IMR-90 (cell line): ENCODE measurements around the gene RBPJL. TPM values are rescaled to one million over a fixed set of nuclear protein-coding genes. Genes with fewer than 3 reads are reported as not detected.

Experiments used
- ATAC-seq: fragments of 200-7000 bp; cut with Tn5 transposase; 2 replicates; pipeline ENCODE4 v1.9.1; 2020; ENCODE audit warnings: low read depth, mild to moderate bottlenecking, moderate library complexity
- BruUV-seq: library from RNA; stranded (reverse); fragments of 400-500 nt; replicated peaks from 2 replicates; lab custom pipeline; 2021; lab: Mats Ljungman, UMichigan
- CTCF ChIA-PET: fragments of 300-600 bp; formaldehyde crosslinking; extraction: SDS; loops from one replicate; lab custom pipeline; 2021; ENCODE audit warnings: antibody characterized with exemption; lab: Yijun Ruan, JAX
- POLR2A ChIA-PET: fragments of 300-600 bp; sonication (Branson Sonifier 250); formaldehyde crosslinking; loops from one replicate; lab custom pipeline; 2022; ENCODE audit warnings: antibody characterized with exemption; ENCODE audit not compliant: unreplicated experiment; lab: Charles Lee
- DNase-seq: peaks from one replicate; pipeline ENCODE4 v3.0.0; 2013
- H2AFZ ChIP-seq: replicated peaks from 2 replicates; pipeline ENCODE3; 2013; ENCODE audit warnings: low read length, mild to moderate bottlenecking; ENCODE audit not compliant: poor library complexity
- H2AK5ac ChIP-seq: 2 replicates; pipeline ENCODE4 v1.6.1; 2013; ENCODE audit warnings: low read depth, low read length, inconsistent platforms
- H2AK9ac ChIP-seq: replicated peaks from 2 replicates; pipeline ENCODE3; 2013; ENCODE audit warnings: mild to moderate bottlenecking, low read depth, low read length, moderate library complexity; ENCODE audit not compliant: poor library complexity
- H2BK120ac ChIP-seq: 2 replicates; pipeline ENCODE4 v1.6.1; 2013; ENCODE audit warnings: low read depth, low read length, inconsistent platforms
- H2BK15ac ChIP-seq: 3 replicates; pipeline ENCODE4 v1.6.1; 2013; ENCODE audit warnings: low read depth, low read length, inconsistent platforms
- H2BK20ac ChIP-seq: 2 replicates; pipeline ENCODE4 v1.6.1; 2013; ENCODE audit warnings: low read depth, mild to moderate bottlenecking, inconsistent platforms, low read length, moderate library complexity
- H2BK5ac ChIP-seq: 2 replicates; pipeline ENCODE4 v1.6.1; 2013; ENCODE audit warnings: mild to moderate bottlenecking, low read depth, low read length, inconsistent platforms; ENCODE audit not compliant: poor library complexity, severe bottlenecking
- H3K14ac ChIP-seq: replicated peaks from 2 replicates; pipeline ENCODE4 v1.6.1; 2013; ENCODE audit warnings: low read depth, low read length, inconsistent platforms
- H3K18ac ChIP-seq: 2 replicates; pipeline ENCODE4 v1.6.1; 2013; ENCODE audit warnings: low read depth, low read length, control low read depth
- H3K23ac ChIP-seq: 2 replicates; pipeline ENCODE4 v1.6.1; 2013; ENCODE audit warnings: low read depth, low read length, inconsistent platforms
- H3K27ac ChIP-seq: 2 replicates; pipeline ENCODE4 v1.5.1; 2013; ENCODE audit warnings: mild to moderate bottlenecking, control low read depth, low read length; ENCODE audit not compliant: insufficient read depth
- H3K27me3 ChIP-seq: 2 replicates; pipeline ENCODE4 v1.6.1; 2013; ENCODE audit warnings: low read length; ENCODE audit not compliant: control insufficient read depth, insufficient read depth
- H3K36me3 ChIP-seq: 2 replicates; pipeline ENCODE4 v1.6.1; 2013; ENCODE audit warnings: low read length, mixed read lengths; ENCODE audit not compliant: control insufficient read depth, insufficient read depth
- H3K4ac ChIP-seq: 2 replicates; pipeline ENCODE4 v1.6.1; 2013; ENCODE audit warnings: low read depth, low read length, inconsistent platforms
- H3K4me1 ChIP-seq: 2 replicates; pipeline ENCODE4 v1.6.1; 2013; ENCODE audit warnings: low read length, mixed read lengths; ENCODE audit not compliant: control insufficient read depth, insufficient read depth
- H3K4me2 ChIP-seq: 2 replicates; pipeline ENCODE4 v1.6.1; 2013; ENCODE audit warnings: low read depth, mild to moderate bottlenecking, control low read depth, low read length, moderate library complexity
- H3K4me3 ChIP-seq: 2 replicates; pipeline ENCODE4 v1.5.1; 2013; ENCODE audit warnings: low read depth, mild to moderate bottlenecking, control low read depth, low read length, moderate library complexity; ENCODE audit not compliant: insufficient read depth
- H3K56ac ChIP-seq: 2 replicates; pipeline ENCODE4 v1.6.1; 2013; ENCODE audit warnings: low read length, inconsistent platforms; ENCODE audit not compliant: insufficient read depth; ENCODE audit errors: extremely low read depth
- H3K79me1 ChIP-seq, 2 experiments: 2 replicates each; pipeline ENCODE4 v1.6.1; 2013; ENCODE audit warnings: low read length in 2 of 2, inconsistent platforms in 1 of 2, low read depth in 1 of 2
- H3K9ac ChIP-seq: 2 replicates; pipeline ENCODE4 v1.6.1; 2013; ENCODE audit warnings: low read depth, low read length, control low read depth
- H3K9me1 ChIP-seq: 2 replicates; pipeline ENCODE4 v1.6.1; 2013; ENCODE audit warnings: low read length, inconsistent platforms; ENCODE audit not compliant: insufficient read depth
- H3K9me3 ChIP-seq: 2 replicates; pipeline ENCODE4 v1.6.1; 2013; ENCODE audit warnings: low read length; ENCODE audit not compliant: control insufficient read depth, insufficient read depth
- H4K20me1 ChIP-seq: 2 replicates; pipeline ENCODE4 v1.6.1; 2013; ENCODE audit warnings: low read length, inconsistent platforms; ENCODE audit not compliant: insufficient read depth
- H4K5ac ChIP-seq: 2 replicates; pipeline ENCODE4 v1.6.1; 2013; ENCODE audit warnings: mild to moderate bottlenecking, low read depth, low read length, control low read depth
- H4K8ac ChIP-seq, 2 experiments: 2 replicates each; pipeline ENCODE4 v1.6.1; 2013; ENCODE audit warnings: low read depth in 2 of 2, low read length in 2 of 2, control low read depth in 1 of 2, inconsistent platforms in 1 of 2
- H4K91ac ChIP-seq: 2 replicates; pipeline ENCODE4 v1.6.1; 2013; ENCODE audit warnings: low read depth, low read length, inconsistent platforms; ENCODE audit not compliant: insufficient read depth
- BHLHE40 ChIP-seq: fragments of 150-350 bp; IDR thresholded peaks from 2 replicates; pipeline ENCODE4 v1.6.1; 2016; ENCODE audit warnings: mild to moderate bottlenecking, low read depth, low read length
- CHD1 ChIP-seq: IDR thresholded peaks from 2 replicates; pipeline ENCODE4 v1.6.1; 2012; ENCODE audit warnings: low read depth, low read length, improper control_type of control experiment
- MAFK ChIP-seq: IDR thresholded peaks from 2 replicates; pipeline ENCODE4 v1.6.1; 2012; ENCODE audit warnings: low read depth, low read length, improper control_type of control experiment
- NFE2L2 ChIP-seq: fragments of 150-350 bp; IDR thresholded peaks from 2 replicates; pipeline ENCODE4 v1.6.1; 2016; ENCODE audit warnings: low read depth, mild to moderate bottlenecking, low read length
- POLR2A ChIP-seq: IDR thresholded peaks from 2 replicates; pipeline ENCODE4 v1.6.1; 2012; ENCODE audit warnings: mild to moderate bottlenecking, low read depth, low read length
- RAD21 ChIP-seq: IDR thresholded peaks from 2 replicates; pipeline ENCODE4 v1.6.1; 2012; ENCODE audit warnings: low read length, improper control_type of control experiment
- RCOR1 ChIP-seq: IDR thresholded peaks from 2 replicates; pipeline ENCODE4 v1.6.1; 2012; ENCODE audit warnings: mild to moderate bottlenecking, low read length, improper control_type of control experiment; ENCODE audit not compliant: insufficient replicate concordance
- SMC3 ChIP-seq: fragments of 150-350 bp; IDR thresholded peaks from 2 replicates; pipeline ENCODE4 v1.6.1; 2016; ENCODE audit warnings: low read depth, mild to moderate bottlenecking, antibody characterized with exemption, low read length, moderate library complexity
- whole genome bisulfite sequencing, 2 experiments: methylation state at CpG; one replicate each; pipeline versions ENCODE4 v1.1.5 to v1.1.7; 2013; ENCODE audit warnings: missing lambda C conversion rate in 2 of 2; ENCODE audit not compliant: insufficient read length in 1 of 2; ENCODE audit errors: extremely low coverage in 2 of 2; 5-methylcytosine and 5-hydroxymethylcytosine counted together
- dilution Hi-C: fragments of 300-500 bp; cut with HindIII; formaldehyde crosslinking; loops from one replicate; pipeline ENCODE4 v1.14.3; 2018; ENCODE audit warnings: low sequenced_read_pairs; ENCODE audit not compliant: unreplicated experiment
- in situ Hi-C: fragments of 300-500 bp; cut with MboI; formaldehyde crosslinking; loops from 3 replicates; pipeline ENCODE4 v1.14.3; 2019; ENCODE audit warnings: low sequenced_read_pairs, inconsistent platforms, mixed read lengths
- intact Hi-C: fragments of 100-400 bp; cut with micrococcal nuclease; formaldehyde crosslinking; loops from 2 replicates; pipeline ENCODE4 v1.10.0; 2022
- polyA plus RNA-seq, 3 experiments: library from polyadenylated mRNA; depleted of rRNA; stranded (reverse); fragments of >200 nt; gene quantifications; 2 replicates each; pipeline ENCODE4 v1.2.3, GENCODE V29; 2012; ENCODE audit warnings: low replicate concordance in 1 of 3
- total RNA-seq: library from RNA; depleted of rRNA; stranded (reverse); fragments of >200 nt; gene quantifications from 2 replicates; pipeline ENCODE4 v1.2.3, GENCODE V29; 2012

Gene RBPJL
- total and polyA plus RNA-seq, 2 of the 4 experiments (the other 2 are of a cell fraction): not detected

DNA sequence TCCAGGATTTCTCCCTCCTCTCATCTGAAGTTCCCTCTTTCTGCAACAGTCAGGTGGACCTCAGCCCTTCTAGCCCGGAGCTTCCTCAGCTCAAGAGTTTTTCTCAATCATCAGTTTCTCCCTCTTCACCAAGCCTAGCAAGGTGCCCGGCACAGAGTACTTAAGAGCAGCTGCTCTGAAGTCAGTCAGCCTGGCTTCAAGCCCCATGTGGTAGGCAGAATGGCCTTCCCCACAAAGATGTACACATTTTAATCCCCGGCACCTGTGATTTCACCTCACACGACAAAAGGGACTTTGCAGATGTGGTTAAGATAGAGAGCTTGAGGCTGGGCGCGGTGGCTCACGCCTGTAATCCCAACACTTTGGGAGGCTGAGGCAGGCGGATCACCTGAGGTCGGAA lies 15.1 kb upstream of the RBPJL start:
- in situ Hi-C loops (loop anchor here (25.0 kb wide), 1 partner anchor 179 kb away; the partner anchor contains the start of genes KCNS1, WFDC12 and WFDC5), intact Hi-C loops (loop anchor here (1.0 to 5.0 kb wide), 3 partner anchors 195 to 544 kb away; partner anchors contain the start of gene KCNK15), dilution Hi-C loops (no loop called here)
- Histone ChIP-seq H3K9me1 (no peaks in the 10 kb centered on the region), H3K4me2 (no peak overlapping the region), H4K5ac (no peak overlapping the region), H3K36me3 (no peaks in the 10 kb centered on the region), H2BK5ac (no peak overlapping the region), H3K4me1 (no peaks in the 10 kb centered on the region), H3K23ac (no peak overlapping the region), H3K4ac (no peak overlapping the region), H2BK15ac (no peak overlapping the region), H3K27me3 (peaks cover 27% of the 10 kb centered on the region), H3K9me3 (no peaks in the 10 kb centered on the region; the same call in 1 of the 2 replicates), H2AK9ac (no peak overlapping the region), H3K9ac (no peak overlapping the region), H3K4me3 (no peak overlapping the region), H3K79me1 (no peaks in the 10 kb centered on the region), H4K91ac (no peak overlapping the region), H4K8ac (no peak overlapping the region), H2BK120ac (no peak overlapping the region), H3K27ac (no peak overlapping the region), H2AFZ (no peak overlapping the region), H3K14ac (no peak overlapping the region), H2AK5ac (no peak overlapping the region), H3K18ac (no peak overlapping the region), H4K20me1 (no peaks in the 10 kb centered on the region), H2BK20ac (no peak overlapping the region), H3K56ac (no peak overlapping the region)
- no TSS peak for BruUV-seq
- ATAC-seq (no peak), DNase-seq (no peak)
- ChIA-PET POLR2A (no interaction called here), CTCF (interaction anchor here (1.1 to 3.1 kb wide), 4 partner anchors 20 to 479 kb away, joined by 3 to 19 read pairs (median 7); no protein-coding TSS in a partner anchor)
- WGBS, 2 experiments: no CpG with 5 or more reads among the region's 9 CpGs
- no peak for TF ChIP-seq NFE2L2
- TF ChIP-seq RAD21: no peak
- TF ChIP-seq MAFK: no peak
- TF ChIP-seq CHD1: no peak
- no peak for TF ChIP-seq BHLHE40
- TF ChIP-seq POLR2A: no peak
- TF ChIP-seq SMC3: no peak
- TF ChIP-seq RCOR1: no peak
